Raji (cell line): ENCODE results near the gene ENOSF1.

Source experiments
- POLR2A ChIP-seq: IDR thresholded peaks from 2 replicates; pipeline ENCODE4 v1.6.1; 2011; ENCODE audit warnings: low read depth, low read length, control low read depth; ENCODE audit not compliant: insufficient read depth

ENOSF1 gene

DNA sequence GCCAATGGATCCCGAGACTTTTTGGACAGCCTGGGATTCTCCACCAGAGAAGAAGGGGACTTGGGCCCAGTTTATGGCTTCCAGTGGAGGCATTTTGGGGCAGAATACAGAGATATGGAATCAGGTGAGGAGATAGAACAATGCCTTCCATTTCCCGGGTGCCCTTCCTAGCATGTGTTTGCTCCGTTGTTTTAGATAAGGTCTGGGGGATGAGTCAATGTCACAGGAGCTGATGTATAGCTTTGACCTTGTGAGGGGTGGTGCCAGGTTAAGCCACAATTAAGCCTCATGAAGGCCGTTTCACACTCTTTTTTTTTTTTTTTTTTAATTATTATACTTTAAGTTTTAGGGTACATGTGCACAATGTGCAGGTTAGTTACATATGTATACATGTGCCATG lies 50.2 kb downstream of the ENOSF1 start:
- no peak for TF ChIP-seq POLR2A

GRCh38 chr18:659597-659996 lies 52.8 kb downstream of the ENOSF1 start:
- no peak for TF ChIP-seq POLR2A

DNA sequence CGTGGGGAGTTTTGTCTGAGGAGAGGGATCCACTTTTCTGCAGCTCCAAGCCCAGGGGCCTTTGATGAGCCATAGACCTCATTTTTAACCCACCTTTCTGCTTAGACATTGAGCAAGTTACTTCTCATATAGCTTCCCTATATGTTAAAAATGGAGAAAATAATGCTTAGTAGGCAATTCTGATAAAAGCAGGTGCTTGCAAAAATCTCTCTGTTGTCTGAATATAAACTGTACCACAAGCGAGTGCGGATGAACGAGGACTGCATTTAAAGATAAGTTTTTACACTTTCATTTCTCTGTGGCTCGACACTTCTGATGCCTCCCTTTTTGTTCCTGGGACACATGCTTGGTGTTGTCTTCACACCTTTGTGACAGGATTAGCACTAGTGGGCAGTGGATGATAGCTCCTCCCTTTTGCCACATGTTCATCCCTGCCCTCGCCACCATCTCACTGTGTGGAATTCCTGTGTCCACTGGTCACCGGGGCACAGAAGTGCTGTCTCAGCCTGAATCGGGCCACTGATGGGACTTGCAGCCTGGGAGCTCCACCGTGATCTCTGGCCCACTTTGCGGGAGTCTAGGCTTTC lies 53.4 kb downstream of the ENOSF1 start:
- TF ChIP-seq POLR2A: no peak

DNA sequence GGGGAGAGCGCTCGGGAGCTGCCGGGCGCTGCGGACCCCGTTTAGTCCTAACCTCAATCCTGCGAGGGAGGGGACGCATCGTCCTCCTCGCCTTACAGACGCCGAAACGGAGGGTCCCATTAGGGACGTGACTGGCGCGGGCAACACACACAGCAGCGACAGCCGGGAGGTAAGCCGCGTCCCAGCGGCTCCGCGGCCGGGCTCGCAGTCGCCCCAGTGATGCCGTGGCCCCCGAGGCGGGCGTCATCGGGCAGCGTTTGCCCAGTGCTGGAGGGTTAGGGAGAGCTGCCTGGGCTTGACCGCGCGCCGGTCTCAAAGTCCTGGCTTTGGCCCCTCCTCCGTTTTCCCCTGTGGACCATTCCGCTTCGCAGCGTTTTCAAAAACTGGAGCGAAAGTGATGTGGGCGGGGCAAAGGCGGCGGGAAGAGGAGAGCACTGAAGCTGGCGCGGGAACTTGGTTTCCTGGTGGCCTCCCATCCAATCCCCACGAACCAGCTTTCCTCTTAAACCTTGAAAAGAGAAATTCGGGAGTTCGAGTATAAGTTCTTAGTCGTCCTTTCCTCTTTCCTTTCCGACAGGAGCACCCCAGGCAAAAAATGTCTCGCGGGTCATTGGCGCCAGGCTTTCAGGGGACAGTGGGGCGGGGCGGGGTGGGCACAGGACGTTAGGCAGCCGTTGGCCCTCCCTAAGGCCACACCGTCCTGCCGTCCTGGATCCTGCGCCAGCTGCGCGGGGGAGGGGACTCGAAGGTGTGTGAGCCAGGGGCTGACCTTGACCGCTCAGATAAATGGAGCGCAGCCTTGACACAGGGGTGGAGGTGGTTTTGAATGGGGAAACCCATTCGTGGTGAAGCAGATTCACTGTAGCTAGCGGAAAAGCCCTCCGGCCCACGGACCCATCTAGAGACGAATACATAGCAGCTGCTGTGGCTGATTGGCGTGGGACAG lies 54.2 kb downstream of the ENOSF1 start:
- TF ChIP-seq POLR2A: no peak; the same call in 1 of the 2 replicates

DNA sequence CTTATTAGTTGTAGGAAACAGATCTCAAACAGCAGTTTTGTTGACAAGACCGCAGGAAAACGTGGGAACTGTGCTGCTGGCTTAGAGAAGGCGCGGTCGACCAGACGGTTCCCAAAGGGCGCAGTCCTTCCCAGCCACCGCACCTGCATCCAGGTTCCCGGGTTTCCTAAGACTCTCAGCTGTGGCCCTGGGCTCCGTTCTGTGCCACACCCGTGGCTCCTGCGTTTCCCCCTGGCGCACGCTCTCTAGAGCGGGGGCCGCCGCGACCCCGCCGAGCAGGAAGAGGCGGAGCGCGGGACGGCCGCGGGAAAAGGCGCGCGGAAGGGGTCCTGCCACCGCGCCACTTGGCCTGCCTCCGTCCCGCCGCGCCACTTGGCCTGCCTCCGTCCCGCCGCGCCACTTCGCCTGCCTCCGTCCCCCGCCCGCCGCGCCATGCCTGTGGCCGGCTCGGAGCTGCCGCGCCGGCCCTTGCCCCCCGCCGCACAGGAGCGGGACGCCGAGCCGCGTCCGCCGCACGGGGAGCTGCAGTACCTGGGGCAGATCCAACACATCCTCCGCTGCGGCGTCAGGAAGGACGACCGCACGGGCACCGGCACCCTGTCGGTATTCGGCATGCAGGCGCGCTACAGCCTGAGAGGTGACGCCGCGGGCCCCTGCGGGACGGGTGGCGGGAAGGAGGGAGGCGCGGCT lies 55.0 kb downstream of the ENOSF1 start, which contains the start of gene TYMS:
Gene TYMS, plus strand, starts transcription at position 343 of the 690 bp plus-strand sequence. Its CDS starts 90 bp downstream, at position 433.
- peak; percentile 74 for TF ChIP-seq POLR2A

DNA sequence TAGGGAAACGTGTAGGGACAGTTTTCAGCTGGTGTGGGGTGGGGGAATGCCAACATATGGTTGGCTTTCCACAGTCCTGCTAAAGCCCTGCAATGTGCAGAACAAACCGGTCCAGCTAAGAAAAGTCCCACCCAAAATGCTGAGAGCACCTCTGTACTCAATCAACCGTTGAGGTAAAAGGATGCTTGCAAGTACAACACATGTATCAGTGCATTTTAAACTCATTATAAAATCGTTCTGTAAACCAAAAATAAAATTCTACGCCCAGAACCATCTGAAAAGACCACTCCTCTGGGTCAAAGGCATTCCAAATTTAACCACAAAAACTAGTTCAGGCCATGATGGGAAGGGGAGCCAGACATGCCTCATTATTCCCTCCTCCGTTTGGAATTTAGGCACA lies 57.0 kb downstream of the ENOSF1 start:
- TF ChIP-seq POLR2A: no peak

- no peak for TF ChIP-seq POLR2A
These were observed 57.8 kb downstream of the ENOSF1 start for GRCh38 chr18:654601-655000.

DNA sequence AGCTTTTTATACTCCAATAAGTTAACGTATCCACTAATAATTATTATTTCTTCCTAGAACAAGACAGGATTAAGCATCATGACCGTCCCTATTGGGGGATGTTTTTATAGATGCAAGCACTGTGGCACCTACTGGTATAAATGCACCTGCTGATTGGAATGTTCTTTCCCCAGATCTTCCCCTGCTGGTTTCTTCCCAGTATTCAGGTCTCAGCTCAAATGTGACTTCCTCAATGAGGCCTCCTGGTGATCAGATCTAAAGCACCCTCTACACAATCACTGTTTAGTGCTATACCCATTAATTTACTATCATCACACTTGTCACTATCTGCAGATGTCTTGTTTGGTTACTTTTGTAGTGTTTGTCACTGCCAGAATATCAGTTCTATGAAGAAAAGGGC lies 58.9 kb downstream of the ENOSF1 start:
- TF ChIP-seq POLR2A: no peak

- no peak for TF ChIP-seq POLR2A
These were observed 60.3 kb downstream of the ENOSF1 start for GRCh38 chr18:652131-652530.

GRCh38 chr18:650428-650858 lies 62.0 kb downstream of the ENOSF1 start:
- no peak for TF ChIP-seq POLR2A

DNA sequence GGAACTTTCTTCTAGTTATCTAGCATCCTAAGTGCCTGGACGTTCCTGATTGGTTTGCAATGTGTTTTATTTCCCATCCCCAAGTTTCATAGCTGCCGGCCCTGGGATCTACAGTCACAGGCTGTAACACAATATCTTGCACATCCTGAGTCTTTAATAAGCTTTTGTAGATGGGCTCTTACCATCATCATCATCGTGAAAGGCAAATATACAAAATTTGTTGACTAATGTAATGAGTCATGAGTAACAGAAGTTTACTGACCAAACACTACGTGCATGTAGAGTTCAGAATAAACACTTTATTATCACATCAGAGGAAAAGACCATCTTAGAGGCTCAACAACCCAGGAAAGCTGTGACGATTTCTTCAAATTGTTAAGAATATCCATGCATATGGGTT lies 63.1 kb downstream of the ENOSF1 start:
- no peak for TF ChIP-seq POLR2A

DNA sequence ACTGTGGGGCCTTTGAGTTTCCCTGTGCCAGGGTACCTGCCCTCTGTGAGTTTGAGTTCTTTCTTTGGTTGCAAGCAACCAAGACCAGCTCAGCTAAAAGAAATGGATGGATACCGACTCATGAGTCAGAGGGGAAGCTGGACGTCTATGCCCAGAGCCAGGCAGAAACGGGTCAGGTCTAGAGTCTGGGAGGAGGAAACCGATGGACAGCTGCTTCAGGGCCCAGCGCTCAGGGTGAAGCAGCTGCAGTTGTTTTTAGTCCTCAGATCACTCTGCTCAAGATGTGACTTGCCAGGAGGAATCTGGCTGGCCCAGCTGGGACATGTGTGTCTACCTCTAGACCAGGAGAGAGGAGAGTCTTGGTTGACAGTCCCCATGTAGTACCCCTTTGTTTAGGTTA lies 65.1 kb downstream of the ENOSF1 start:
- no peak for TF ChIP-seq POLR2A

GRCh38 chr18:644395-645004 lies 67.9 kb downstream of the ENOSF1 start:
- no peak for TF ChIP-seq POLR2A

- TF ChIP-seq POLR2A: no peak
These were observed 71.2 kb downstream of the ENOSF1 start for GRCh38 chr18:641224-641623.

GRCh38 chr18:635171-635570 lies 77.3 kb downstream of the ENOSF1 start:
- no peak for TF ChIP-seq POLR2A

GRCh38 chr18:634551-635045 lies 77.8 kb downstream of the ENOSF1 start:
- no peak for TF ChIP-seq POLR2A

DNA sequence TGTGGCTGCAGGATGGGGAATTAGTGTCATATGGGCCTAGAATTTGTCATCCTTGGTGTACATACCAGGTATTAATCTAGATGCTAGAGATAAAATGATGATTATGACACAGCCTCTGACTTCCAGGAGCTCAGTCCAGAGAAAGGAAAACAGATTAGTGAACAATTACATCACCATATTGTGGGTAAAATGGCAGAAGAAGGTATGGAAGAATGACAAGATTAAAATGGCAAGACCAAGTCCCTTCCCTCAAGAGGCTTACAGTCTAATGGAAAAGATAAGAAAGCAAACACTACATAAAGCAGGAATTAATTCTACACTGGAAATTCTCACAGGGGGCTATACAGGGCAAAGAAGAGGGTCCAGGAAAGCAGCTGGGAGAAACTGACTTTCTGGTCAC lies 80.9 kb downstream of the ENOSF1 start:
- TF ChIP-seq POLR2A: no peak
